HAP-1 (cell line): ENCODE data around the gene CNR2.
"Not testable (repeated sequence)": the region's sequence is repeated elsewhere in the genome, so short reads cannot be mapped to it uniquely, and the experiment has no call there.

Source experiments
- DNase-seq, 2 experiments: peaks; one replicate each; pipeline ENCODE4 v3.0.0-alpha.2; 2016 to 2020; ENCODE audit warnings: low spot score in 2 of 2
- H3K27me3 ChIP-seq: fragments of 250-450 bp; sonication (Bioruptor Pico); 2 replicates; pipeline ENCODE4 v1.5.1; 2020; ENCODE audit warnings: low read depth, mild to moderate bottlenecking, moderate library complexity
- H3K36me3 ChIP-seq: fragments of 250-450 bp; sonication (Bioruptor Pico); replicated peaks from 2 replicates; pipeline ENCODE4 v1.5.1; 2020; ENCODE audit warnings: mild to moderate bottlenecking
- H3K4me1 ChIP-seq: fragments of 250-450 bp; sonication (Bioruptor Pico); 2 replicates; pipeline ENCODE4 v1.5.1; 2020; ENCODE audit warnings: mild to moderate bottlenecking
- H3K4me3 ChIP-seq: fragments of 250-450 bp; sonication (Bioruptor Pico); 2 replicates; pipeline ENCODE4 v1.5.1; 2020; ENCODE audit warnings: mild to moderate bottlenecking, moderate library complexity
- H3K9me3 ChIP-seq: fragments of 250-450 bp; sonication (Bioruptor Pico); 2 replicates; pipeline ENCODE4 v1.5.1; 2020; ENCODE audit warnings: mild to moderate bottlenecking, moderate library complexity
- in situ Hi-C: fragments of 300-500 bp; cut with MboI; formaldehyde crosslinking; loops from 3 replicates; pipeline ENCODE4 v1.14.3; 2020; ENCODE audit warnings: low sequenced_read_pairs, inconsistent platforms, mixed read lengths

Gene CNR2

GRCh38 chr1:23908453-23909341, 4.5 kb downstream of the CNR2 start:
- H3K4me1 ChIP-seq, result no peaks in the 10 kb centered on the region
- H3K36me3 ChIP-seq, result no peaks in the 10 kb centered on the region
- no peak overlapping the region for H3K4me3 ChIP-seq
- DNase-seq, result no peak
- in situ Hi-C loops, result no loop called here
- no peaks in the 10 kb centered on the region for H3K27me3 ChIP-seq
- no peaks in the 10 kb centered on the region for H3K9me3 ChIP-seq

DNA sequence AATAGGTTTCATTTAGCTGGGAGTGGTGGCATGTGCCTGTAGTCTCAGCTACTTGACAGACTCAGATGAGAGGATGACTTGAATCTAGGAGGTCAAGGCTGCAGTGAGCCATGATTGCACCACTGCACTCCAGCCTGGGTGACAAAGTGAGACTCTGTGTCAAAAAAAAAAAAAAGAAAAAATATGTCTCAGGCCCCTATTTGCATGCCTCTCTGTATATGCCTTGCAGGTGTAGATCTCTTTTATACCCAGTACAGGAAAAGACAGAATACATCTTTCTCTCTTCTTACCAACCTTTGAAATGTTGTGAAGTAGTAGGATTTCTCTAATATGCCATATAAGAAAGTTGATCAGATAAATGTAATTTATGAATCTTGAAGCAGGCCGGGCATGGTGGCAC, 6.4 kb downstream of the CNR2 start:
- in situ Hi-C loops, result no loop called here
- Histone ChIP-seq H3K27me3 (no peaks in the 10 kb centered on the region), H3K4me1 (no peaks in the 10 kb centered on the region), H3K9me3 (no peaks in the 10 kb centered on the region), H3K4me3 (no peak overlapping the region), H3K36me3 (no peaks in the 10 kb centered on the region)
- no peak for DNase-seq

DNA sequence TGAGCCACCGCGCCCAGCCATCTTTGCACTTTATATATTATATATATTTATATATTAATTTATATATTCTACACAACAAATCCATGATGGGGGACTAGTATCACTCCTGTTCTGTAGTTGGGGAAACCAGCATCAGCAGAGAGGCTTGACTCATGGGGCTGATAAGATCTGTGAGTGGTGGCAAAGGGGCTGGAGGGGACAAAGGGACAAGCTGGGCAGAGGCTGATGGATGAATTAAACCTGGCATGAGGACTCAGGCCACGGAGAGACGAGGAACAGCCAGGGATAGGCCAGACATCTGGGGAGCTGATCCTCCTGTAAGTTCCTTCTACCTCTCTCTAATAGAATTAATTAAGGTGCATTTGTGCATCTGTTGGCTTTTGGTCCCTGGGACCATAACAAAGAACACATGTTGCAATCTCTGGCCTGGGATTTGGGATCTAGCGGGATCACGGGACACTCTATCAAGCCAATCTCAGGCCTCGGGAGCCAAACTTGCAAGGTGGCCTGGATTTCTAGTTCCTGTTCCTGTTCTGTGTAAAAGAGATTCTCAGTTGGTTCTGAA, 7.6 kb downstream of the CNR2 start:
- Histone ChIP-seq H3K36me3 (no peaks in the 10 kb centered on the region), H3K9me3 (no peaks in the 10 kb centered on the region), H3K27me3 (no peaks in the 10 kb centered on the region), H3K4me3 (no peak overlapping the region), H3K4me1 (no peaks in the 10 kb centered on the region)
- no peak for DNase-seq
- in situ Hi-C loops, result no loop called here

DNA sequence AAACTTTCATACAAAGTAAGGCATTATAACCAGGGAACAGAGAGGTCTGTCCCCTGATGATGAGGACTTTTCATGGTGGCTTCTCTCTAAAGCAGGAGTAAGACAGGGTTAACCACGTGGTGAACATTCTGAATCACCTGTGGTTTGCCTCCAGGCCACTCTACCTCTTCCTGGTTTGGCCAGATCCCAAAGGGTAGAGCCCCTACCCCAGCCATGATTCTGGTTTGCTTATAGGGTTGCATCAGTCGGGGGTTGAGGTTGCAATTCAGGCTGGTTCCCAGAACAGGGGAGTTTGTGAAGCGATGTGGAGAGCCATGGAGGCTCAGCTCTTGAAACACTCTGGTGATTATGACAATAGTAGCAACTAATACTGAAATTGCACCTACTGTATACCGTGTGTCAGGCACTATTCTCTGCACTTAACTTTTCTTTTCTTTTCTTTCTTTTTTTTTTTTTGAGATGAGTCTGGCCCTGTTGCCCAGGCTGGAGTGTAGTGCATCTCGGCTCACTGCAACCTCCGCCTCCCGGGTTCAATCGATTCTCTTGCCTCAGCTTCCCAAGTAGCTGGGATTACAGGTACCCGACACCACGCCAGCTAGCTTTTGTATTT, 8.3 kb downstream of the CNR2 start:
- Histone ChIP-seq H3K27me3 (no peaks in the 10 kb centered on the region), H3K4me1 (no peaks in the 10 kb centered on the region), H3K9me3 (no peaks in the 10 kb centered on the region), H3K4me3 (no peak overlapping the region), H3K36me3 (no peaks in the 10 kb centered on the region)
- no peak for DNase-seq
- in situ Hi-C loops, result no loop called here

DNA sequence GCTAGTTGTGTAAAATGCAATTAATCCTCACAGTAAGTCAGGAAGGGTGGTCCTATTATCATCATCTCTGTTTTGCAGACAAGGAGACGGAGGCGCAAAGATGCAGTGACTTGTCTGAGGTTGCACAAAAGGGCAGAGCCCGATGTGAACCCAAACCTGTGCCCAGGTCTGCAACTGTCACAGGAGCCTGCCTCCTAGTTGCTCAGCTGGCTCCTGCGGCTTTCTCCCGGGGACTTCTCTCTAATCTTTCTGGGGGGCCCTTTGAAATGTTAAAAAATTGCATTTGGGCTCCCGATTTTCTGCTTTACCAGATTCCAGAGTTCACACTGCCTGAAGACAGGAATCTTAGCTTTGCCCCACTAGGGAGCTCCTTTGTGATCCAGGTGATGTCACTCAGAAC, 9.4 kb downstream of the CNR2 start:
- DNase-seq, result no peak
- H3K36me3 ChIP-seq, result no peaks in the 10 kb centered on the region
- H3K4me3 ChIP-seq, result no peak overlapping the region
- H3K9me3 ChIP-seq, result no peaks in the 10 kb centered on the region
- in situ Hi-C loops, result no loop called here
- H3K27me3 ChIP-seq, result no peaks in the 10 kb centered on the region
- H3K4me1 ChIP-seq, result no peaks in the 10 kb centered on the region

DNA sequence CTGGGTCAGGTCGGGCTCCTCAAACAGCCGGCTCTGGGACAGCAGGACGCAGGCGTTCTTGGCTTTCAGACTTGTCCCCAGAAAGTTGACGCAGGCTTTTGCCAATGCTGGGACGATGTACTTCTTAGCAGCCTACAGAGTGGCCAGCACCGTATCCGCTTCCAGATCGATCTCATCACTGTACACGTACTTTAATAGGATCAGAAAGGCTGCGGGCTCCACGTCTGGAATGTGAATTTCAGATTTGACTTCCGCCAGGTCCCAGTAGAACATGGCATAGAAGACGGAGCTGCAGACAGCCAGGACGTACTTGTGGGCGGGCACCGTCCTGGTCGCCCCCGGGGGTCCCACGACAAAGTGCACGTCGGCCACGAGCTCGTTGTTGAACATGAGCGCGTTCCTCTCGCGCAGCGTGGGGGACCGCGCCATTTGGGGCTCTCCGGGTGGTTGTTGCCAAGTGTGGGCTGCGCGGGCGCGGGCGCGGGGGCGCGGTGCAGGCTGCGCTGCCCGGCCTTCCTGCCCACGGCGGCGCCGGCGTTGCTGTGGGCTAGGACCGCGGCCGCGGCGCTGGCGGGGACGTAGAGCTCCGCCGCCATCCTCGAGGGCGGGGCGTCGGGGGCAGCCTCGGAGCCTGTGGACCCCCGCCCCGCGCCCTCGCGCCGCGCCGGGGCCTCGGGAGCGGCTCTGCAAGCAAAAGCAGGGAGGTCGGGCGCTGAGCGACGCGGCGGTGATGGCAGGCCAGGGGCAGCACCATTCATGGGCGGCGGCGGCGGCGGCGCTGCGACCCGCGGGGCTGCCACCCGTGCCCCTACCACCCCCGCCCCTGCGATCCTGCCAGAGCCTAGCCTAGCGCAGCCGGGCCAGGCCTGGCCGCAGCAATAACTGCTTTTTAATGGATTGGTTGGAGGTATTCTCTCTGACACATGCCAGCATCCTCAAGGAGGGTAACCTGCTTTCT, 10.6 kb downstream of the CNR2 start:
- Histone ChIP-seq H3K27me3 (no peaks in the 10 kb centered on the region), H3K9me3 (no peaks in the 10 kb centered on the region), H3K4me1 (no peaks in the 10 kb centered on the region), H3K36me3 (no peaks in the 10 kb centered on the region), H3K4me3 (no peak overlapping the region)
- no peak for DNase-seq
- in situ Hi-C loops, result no loop called here

DNA sequence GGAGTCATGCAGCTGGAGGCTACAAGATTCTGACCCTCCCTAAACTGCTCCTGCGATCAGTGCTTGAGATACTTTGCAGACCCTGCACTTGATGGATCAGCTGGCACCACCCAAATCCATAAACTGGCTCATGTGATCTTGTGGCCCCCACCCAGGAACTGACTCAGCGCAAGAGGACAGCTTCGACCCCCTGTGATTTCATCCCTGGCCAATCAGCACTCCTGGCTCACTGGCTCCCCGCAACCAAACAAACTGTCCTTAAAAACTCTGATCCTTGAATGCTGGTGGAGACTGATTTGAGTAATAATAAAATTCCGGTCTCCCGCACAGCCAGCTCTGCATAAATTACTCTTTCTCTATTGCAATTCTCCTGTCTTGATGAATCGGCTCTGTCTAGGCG, 13.1 kb downstream of the CNR2 start:
- H3K9me3 ChIP-seq, H3K27me3 ChIP-seq, H3K36me3 ChIP-seq, H3K4me1 ChIP-seq, DNase-seq, in situ Hi-C loops, H3K4me3 ChIP-seq: not testable (repeated sequence)

- no peak for DNase-seq
- Histone ChIP-seq H3K4me3 (no peak overlapping the region), H3K27me3 (no peaks in the 10 kb centered on the region), H3K36me3 (no peaks in the 10 kb centered on the region), H3K4me1 (no peaks in the 10 kb centered on the region), H3K9me3 (no peaks in the 10 kb centered on the region)
- in situ Hi-C loops, result no loop called here
Observed at GRCh38 chr1:23899070-23899469, 14.1 kb downstream of the CNR2 start.

- Histone ChIP-seq H3K4me1 (peaks cover 2% of the 10 kb centered on the region), H3K27me3 (no peaks in the 10 kb centered on the region), H3K36me3 (no peaks in the 10 kb centered on the region), H3K4me3 (no peak overlapping the region), H3K9me3 (no peaks in the 10 kb centered on the region)
- in situ Hi-C loops, result no loop called here
- DNase-seq, result no peak
Observed at GRCh38 chr1:23897083-23897482, 16.1 kb downstream of the CNR2 start.

DNA sequence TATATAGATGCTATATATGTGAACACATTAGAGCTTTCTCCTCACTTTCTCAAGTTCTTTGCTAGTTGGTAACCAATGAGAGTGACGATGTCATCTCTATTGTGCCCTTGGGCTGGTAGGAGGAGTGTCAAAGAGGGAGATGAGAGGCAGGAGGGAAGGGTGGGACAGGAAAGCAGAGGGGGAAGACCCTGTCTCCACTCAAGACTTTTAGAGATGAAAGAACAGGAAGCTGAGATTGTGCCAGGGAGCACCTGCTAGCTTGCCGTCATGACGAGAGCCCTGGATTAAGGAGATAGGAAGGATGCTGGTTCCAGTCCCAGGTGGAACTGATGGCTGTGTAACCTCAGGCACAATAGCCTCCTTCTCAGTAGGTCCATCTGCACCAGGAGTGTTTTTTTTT, 16.7 kb downstream of the CNR2 start:
- Histone ChIP-seq H3K4me1 (peaks cover 3% of the 10 kb centered on the region), H3K9me3 (no peaks in the 10 kb centered on the region), H3K27me3 (no peaks in the 10 kb centered on the region), H3K4me3 (no peak overlapping the region), H3K36me3 (no peaks in the 10 kb centered on the region)
- DNase-seq, result no peak
- in situ Hi-C loops, result no loop called here

DNA sequence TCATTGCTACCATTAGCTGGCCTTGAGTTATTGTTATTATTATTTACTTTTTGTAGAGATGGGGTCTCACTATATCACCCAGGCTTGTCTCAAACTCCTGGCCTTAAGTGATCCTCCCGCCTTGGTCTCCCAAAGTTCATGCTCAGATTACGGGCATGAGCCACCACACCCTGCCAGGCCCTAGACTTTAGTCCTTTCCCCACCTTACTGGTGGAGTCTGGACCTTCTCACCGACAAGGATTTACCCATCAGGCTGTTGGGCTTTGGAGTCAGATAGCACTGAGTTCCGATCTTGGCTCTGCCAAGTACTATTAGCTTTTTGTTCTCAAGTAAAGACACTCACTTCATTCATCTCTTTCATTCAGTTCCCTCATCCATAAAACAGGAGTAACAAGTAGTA, 17.2 kb downstream of the CNR2 start:
- no peaks in the 10 kb centered on the region for H3K27me3 ChIP-seq
- in situ Hi-C loops, result no loop called here
- no peaks in the 10 kb centered on the region for H3K9me3 ChIP-seq
- H3K4me3 ChIP-seq, result no peak overlapping the region
- no peaks in the 10 kb centered on the region for H3K36me3 ChIP-seq
- DNase-seq, result no peak
- H3K4me1 ChIP-seq, result peaks cover 3% of the 10 kb centered on the region

GRCh38 chr1:23895082-23895481, 18.1 kb downstream of the CNR2 start:
- Histone ChIP-seq H3K36me3 (no peaks in the 10 kb centered on the region), H3K4me3 (no peak overlapping the region), H3K9me3 (no peaks in the 10 kb centered on the region), H3K27me3 (no peaks in the 10 kb centered on the region), H3K4me1 (peaks cover 3% of the 10 kb centered on the region)
- in situ Hi-C loops, result no loop called here
- DNase-seq, result no peak

GRCh38 chr1:23889074-23889473, 24.1 kb downstream of the CNR2 start:
- DNase-seq, result no peak
- no peaks in the 10 kb centered on the region for H3K9me3 ChIP-seq
- H3K36me3 ChIP-seq, result no peaks in the 10 kb centered on the region
- H3K27me3 ChIP-seq, result no peaks in the 10 kb centered on the region
- H3K4me1 ChIP-seq, result peaks cover 3% of the 10 kb centered on the region
- in situ Hi-C loops, result no loop called here
- H3K4me3 ChIP-seq, result no peak overlapping the region
